Thoracic aorta (tissue), 2 donors: ENCODE results near the gene STIP1. TPM values are rescaled to one million over a fixed set of nuclear protein-coding genes. Genes with fewer than 3 reads are reported as not detected.

Experiments used
- ATAC-seq: fragments of 150-250 bp; one replicate; pipeline ENCODE4 v1.8.0; 2017; ENCODE audit warnings: low read depth; ENCODE audit not compliant: insufficient number of reproducible peaks, low FRiP score
- DNase-seq: peaks from one replicate; pipeline ENCODE4 v3.0.0-alpha.2; 2020; ENCODE audit warnings: low spot score
- H3K27ac ChIP-seq, 2 donors: fragments of 200-600 bp; sonication (generic); 1 replicate in 1 of 2; 2 replicates in 1 of 2; pipeline ENCODE4 v1.5.1; 2016; ENCODE audit warnings: mild to moderate bottlenecking in 2 of 2, moderate library complexity in 2 of 2
- H3K27me3 ChIP-seq: fragments of 200-600 bp; sonication (generic); replicated peaks from 2 replicates; pipeline ENCODE4 v1.6.0; 2016; ENCODE audit warnings: mild to moderate bottlenecking; ENCODE audit not compliant: insufficient read depth
- H3K36me3 ChIP-seq: fragments of 200-600 bp; sonication (generic); one replicate; pipeline ENCODE4 v1.5.1; 2016
- H3K4me1 ChIP-seq, 2 donors: fragments of 200-600 bp; sonication (generic); 1 replicate in 1 of 2; 2 replicates in 1 of 2; pipeline versions ENCODE4 v1.5.1 to v1.6.0; 2016; ENCODE audit warnings: low read depth in 2 of 2, mild to moderate bottlenecking in 1 of 2; ENCODE audit not compliant: control insufficient read depth in 1 of 2
- H3K4me3 ChIP-seq: fragments of 200-600 bp; sonication (generic); 2 replicates; pipeline ENCODE4 v1.5.1; 2016; ENCODE audit warnings: mild to moderate bottlenecking
- H3K9me3 ChIP-seq: fragments of 200-600 bp; sonication (generic); 2 replicates; pipeline ENCODE4 v1.5.1; 2016
- total RNA-seq, 2 donors: library from RNA; depleted of rRNA; stranded (reverse); fragments of >200 nt; gene quantifications; one replicate each; pipeline versions ENCODE4 v1.1.0 to v1.2.3, GENCODE V29; 2016
- TF ChIP-seq, protein P1 (sequence below): fragments of 200-600 bp; sonication (generic); IDR thresholded peaks from one replicate; pipeline ENCODE4 v1.5.1; 2019; ENCODE audit warnings: antibody characterized with exemption

The STIP1 gene
- total RNA-seq, 2 donors from 2014 or later = 74.7 to 91.2 TPM

DNA sequence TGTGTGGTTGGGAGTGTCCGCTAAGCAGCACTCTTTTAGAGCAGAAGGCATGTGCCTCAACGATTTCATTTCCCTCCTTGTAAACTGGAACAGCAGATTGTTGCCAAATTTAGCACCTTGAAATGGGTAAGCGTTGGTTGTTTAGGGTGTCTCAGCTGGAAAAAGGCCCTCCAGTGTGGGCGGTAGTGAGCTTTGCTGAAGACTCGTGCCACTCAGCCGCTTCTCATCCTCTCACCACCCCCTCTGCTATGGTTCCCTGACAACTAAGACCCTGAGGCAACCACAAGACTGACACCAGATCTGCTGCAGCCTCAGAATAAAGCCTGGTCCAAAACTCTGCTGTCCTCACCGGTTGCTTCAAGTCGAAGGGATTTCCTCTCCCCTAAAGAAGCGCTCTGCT, 10.7 kb downstream of the STIP1 start:
- Histone ChIP-seq H3K4me1 (no peaks in the 10 kb centered on the region), H3K4me3 (no peak overlapping the region), H3K27ac (no peak overlapping the region), H3K36me3 (peaks cover 82% of the 10 kb centered on the region), H3K27me3 (no peaks in the 10 kb centered on the region), H3K9me3 (no peaks in the 10 kb centered on the region)
- TF ChIP-seq, protein P1, sequence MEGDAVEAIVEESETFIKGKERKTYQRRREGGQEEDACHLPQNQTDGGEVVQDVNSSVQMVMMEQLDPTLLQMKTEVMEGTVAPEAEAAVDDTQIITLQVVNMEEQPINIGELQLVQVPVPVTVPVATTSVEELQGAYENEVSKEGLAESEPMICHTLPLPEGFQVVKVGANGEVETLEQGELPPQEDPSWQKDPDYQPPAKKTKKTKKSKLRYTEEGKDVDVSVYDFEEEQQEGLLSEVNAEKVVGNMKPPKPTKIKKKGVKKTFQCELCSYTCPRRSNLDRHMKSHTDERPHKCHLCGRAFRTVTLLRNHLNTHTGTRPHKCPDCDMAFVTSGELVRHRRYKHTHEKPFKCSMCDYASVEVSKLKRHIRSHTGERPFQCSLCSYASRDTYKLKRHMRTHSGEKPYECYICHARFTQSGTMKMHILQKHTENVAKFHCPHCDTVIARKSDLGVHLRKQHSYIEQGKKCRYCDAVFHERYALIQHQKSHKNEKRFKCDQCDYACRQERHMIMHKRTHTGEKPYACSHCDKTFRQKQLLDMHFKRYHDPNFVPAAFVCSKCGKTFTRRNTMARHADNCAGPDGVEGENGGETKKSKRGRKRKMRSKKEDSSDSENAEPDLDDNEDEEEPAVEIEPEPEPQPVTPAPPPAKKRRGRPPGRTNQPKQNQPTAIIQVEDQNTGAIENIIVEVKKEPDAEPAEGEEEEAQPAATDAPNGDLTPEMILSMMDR = no peak
- no peak for DNase-seq
- no peak for ATAC-seq

DNA sequence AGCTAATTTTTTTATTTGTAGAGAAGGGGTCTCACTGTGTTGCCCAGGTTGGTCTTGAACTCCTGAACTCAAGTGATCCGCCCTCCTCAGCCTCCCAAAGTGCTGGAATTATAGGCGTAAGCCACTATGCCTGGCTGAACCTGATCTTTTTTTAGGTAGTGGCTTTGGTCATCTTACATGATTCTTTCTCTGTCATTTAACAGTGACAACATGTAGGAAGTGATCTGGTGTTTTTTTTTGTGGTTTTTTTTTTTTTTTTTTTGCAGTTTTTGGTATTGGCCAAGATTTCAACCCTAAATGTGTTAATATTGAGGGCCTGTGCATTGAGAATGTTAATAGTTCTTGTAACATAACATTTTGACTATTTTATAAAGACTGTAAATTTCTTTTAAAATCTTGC, 12.5 kb downstream of the STIP1 start:
- Histone ChIP-seq H3K27ac (no peak overlapping the region), H3K27me3 (no peaks in the 10 kb centered on the region), H3K36me3 (peaks cover 87% of the 10 kb centered on the region), H3K9me3 (no peaks in the 10 kb centered on the region), H3K4me3 (no peak overlapping the region), H3K4me1 (no peaks in the 10 kb centered on the region)
- no peak for ATAC-seq
- TF ChIP-seq, protein P1 = no peak
- DNase-seq = no peak

DNA sequence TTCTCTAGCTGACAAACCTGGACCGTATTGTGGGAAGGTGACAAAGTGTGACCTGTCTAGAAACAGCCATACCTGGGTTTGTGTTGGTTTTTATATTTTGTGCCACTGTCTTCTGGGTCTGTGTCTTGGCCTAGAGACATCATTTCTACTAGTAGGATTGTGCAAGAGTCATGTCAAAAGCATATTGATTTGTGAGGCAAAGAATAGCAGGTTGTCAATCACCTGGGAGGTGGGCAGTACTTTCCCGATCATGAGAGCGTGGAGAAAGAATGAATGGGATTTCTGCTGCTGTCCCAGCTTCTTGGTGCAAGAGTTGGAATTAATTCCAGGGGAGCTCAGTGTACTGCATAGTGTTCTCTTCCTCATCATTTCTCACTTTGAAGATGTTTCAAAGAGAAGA, 15.6 kb downstream of the STIP1 start:
- H3K27ac ChIP-seq = no peak overlapping the region
- ATAC-seq (no peak), DNase-seq (no peak)
- no peak overlapping the region for H3K4me3 ChIP-seq
- no peaks in the 10 kb centered on the region for H3K27me3 ChIP-seq
- peaks cover 66% of the 10 kb centered on the region for H3K36me3 ChIP-seq
- H3K9me3 ChIP-seq = no peaks in the 10 kb centered on the region
- H3K4me1 ChIP-seq = no peaks in the 10 kb centered on the region
- TF ChIP-seq, protein P1 = no peak

DNA sequence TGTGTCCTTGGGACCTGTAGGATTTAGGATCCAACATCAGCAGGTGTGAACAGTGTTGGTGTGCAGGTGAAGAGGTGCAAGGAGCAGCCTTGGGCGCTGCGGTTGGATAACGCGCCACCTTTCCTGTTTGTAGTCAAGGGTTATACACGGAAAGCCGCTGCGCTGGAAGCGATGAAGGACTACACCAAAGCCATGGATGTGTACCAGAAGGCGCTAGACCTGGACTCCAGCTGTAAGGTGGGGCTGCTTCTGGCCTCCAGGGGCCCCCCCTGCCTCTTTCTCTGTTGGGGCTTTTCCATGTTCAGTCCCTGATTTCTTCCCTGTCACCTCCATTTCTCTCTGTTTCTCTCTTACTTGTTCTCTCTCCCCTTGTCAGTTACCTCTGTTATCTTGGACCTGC, 17.0 kb downstream of the STIP1 start:
- H3K36me3 ChIP-seq = peaks cover 52% of the 10 kb centered on the region
- DNase-seq (no peak), ATAC-seq (no peak)
- no peaks in the 10 kb centered on the region for H3K9me3 ChIP-seq
- H3K4me3 ChIP-seq = no peak overlapping the region
- H3K27me3 ChIP-seq = no peaks in the 10 kb centered on the region
- H3K27ac ChIP-seq = no peak overlapping the region
- TF ChIP-seq, protein P1 = no peak
- no peaks in the 10 kb centered on the region for H3K4me1 ChIP-seq

DNA sequence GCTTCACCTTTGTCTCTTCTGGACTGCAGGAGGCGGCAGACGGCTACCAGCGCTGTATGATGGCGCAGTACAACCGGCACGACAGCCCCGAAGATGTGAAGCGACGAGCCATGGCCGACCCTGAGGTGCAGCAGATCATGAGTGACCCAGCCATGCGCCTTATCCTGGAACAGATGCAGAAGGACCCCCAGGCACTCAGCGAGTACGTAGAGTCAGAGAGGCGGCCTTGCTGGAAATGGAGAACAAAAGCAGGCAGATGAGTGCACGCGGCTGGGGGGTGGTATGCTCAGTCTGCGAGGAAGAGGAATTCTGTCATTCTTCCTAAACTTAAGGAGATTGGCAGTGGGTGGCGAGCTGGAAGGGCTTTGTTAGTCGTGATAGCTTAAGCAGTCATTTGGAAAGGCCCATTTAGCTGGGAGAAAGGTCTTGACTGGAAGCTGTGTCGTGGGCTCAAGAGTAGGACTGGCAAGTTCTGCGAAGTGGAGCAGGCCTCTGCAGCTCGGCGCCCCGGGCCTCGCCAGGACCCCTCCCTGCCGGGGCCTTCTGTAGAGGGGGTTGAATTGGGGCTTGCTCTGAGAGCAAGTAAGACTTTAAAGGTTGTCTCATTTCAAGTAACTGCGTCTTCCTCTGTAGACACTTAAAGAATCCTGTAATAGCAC, 17.6 kb downstream of the STIP1 start:
- no peak overlapping the region for H3K4me3 ChIP-seq
- no peaks in the 10 kb centered on the region for H3K9me3 ChIP-seq
- no peak overlapping the region for H3K27ac ChIP-seq
- no peaks in the 10 kb centered on the region for H3K4me1 ChIP-seq
- ATAC-seq (no peak), DNase-seq (no peak)
- H3K27me3 ChIP-seq = no peaks in the 10 kb centered on the region
- peaks cover 46% of the 10 kb centered on the region for H3K36me3 ChIP-seq
- TF ChIP-seq, protein P1 = no peak
